ENCODE results near the gene HAO2. TPM values are rescaled to one million over a fixed set of nuclear protein-coding genes. Genes with fewer than 3 reads are reported as not detected.

The HAO2 gene
- total and polyA plus RNA-seq, 2 experiments from 2014 or later = not detected

GRCh38 chr1:119391749-119392148 is 23.2 kb downstream of the HAO2 start:
- Mint-ChIP-seq H3K4me3 (no peak overlapping the region), H3K27ac (no peak overlapping the region), H3K36me3 (ENCODE audit: low read depth) (no peaks in the 10 kb centered on the region), H3K9me3 (no peaks in the 10 kb centered on the region), H3K4me1 (peaks cover 9% of the 10 kb centered on the region), H3K27me3 (ENCODE audit: insufficient read depth, low read depth, poor library complexity) (no peaks in the 10 kb centered on the region)
- Histone ChIP-seq H3F3A (replicated peaks; ENCODE audit: low read depth) (no peaks in the 10 kb centered on the region), H3K4me3 (no peak overlapping the region), H3K4me2 (no peak overlapping the region), H4K20me1 (replicated peaks; ENCODE audit: insufficient read depth) (no peaks in the 10 kb centered on the region), H3K36me3 (ENCODE audit: insufficient read depth) (no peaks in the 10 kb centered on the region), H2AFZ (no peak overlapping the region), H3K27me3 (ENCODE audit: insufficient read depth) (no peaks in the 10 kb centered on the region), H3K4me1 (ENCODE audit: insufficient read depth) (peaks cover 7% of the 10 kb centered on the region), H3K9me2 (ENCODE audit: insufficient read depth) (no peaks in the 10 kb centered on the region; the same call in 1 of the 2 replicates), H3K27ac (ENCODE audit: low read depth) (no peak overlapping the region), H3K79me2 (replicated peaks; ENCODE audit: insufficient read depth) (no peaks in the 10 kb centered on the region)
- no peak for DNase-seq (ENCODE audit: low spot score)
- TF ChIP-seq ZNF114 (CRISPR knock-in tag; IDR thresholded peaks at IDR 0.05) (no peak), EZH2phosphoT487 (IDR thresholded peaks at IDR 0.05; ENCODE audit: unreplicated experiment) (no peak), ETS1 (IDR thresholded peaks at IDR 0.05) (no peak), ZNF462 (CRISPR knock-in tag; IDR thresholded peaks at IDR 0.05) (no peak), CREB1 (CRISPR knock-in tag; IDR thresholded peaks at IDR 0.05; ENCODE audit: low read depth) (no peak), STAT1 (IDR thresholded peaks at IDR 0.05; ENCODE audit: unreplicated experiment) (no peak), EZH2 (IDR thresholded peaks at IDR 0.05; ENCODE audit: low read depth, unreplicated experiment) (no peak), ZNF331 (CRISPR knock-in tag; IDR thresholded peaks at IDR 0.05; ENCODE audit: low read depth) (no peak), POLR2AphosphoS5 (IDR thresholded peaks at IDR 0.05; ENCODE audit: low read depth) (no peak), NANOG (IDR thresholded peaks at IDR 0.05; ENCODE audit: borderline replicate concordance) (no peak)
- TF ChIP-seq, protein P1, sequence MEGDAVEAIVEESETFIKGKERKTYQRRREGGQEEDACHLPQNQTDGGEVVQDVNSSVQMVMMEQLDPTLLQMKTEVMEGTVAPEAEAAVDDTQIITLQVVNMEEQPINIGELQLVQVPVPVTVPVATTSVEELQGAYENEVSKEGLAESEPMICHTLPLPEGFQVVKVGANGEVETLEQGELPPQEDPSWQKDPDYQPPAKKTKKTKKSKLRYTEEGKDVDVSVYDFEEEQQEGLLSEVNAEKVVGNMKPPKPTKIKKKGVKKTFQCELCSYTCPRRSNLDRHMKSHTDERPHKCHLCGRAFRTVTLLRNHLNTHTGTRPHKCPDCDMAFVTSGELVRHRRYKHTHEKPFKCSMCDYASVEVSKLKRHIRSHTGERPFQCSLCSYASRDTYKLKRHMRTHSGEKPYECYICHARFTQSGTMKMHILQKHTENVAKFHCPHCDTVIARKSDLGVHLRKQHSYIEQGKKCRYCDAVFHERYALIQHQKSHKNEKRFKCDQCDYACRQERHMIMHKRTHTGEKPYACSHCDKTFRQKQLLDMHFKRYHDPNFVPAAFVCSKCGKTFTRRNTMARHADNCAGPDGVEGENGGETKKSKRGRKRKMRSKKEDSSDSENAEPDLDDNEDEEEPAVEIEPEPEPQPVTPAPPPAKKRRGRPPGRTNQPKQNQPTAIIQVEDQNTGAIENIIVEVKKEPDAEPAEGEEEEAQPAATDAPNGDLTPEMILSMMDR (conservative IDR thresholded peaks at IDR 0.05; ENCODE audit: low read depth in 2 of 2) = no peak
- no peak for ATAC-seq
